HepG2 (cell line): ENCODE measurements around the gene LRFN2.

Source experiments
- MYC ChIP-seq: sonication (generic); formaldehyde crosslinking; IDR thresholded peaks from 2 replicates; pipeline ENCODE4 v1.9.0; 2021; ENCODE audit warnings: missing genetic modification reagents, borderline replicate concordance
- NR2C2 ChIP-seq: sonication (generic); formaldehyde crosslinking; IDR thresholded peaks from 2 replicates; pipeline ENCODE4 v1.4.0; 2020; ENCODE audit warnings: missing genetic modification reagents, mild to moderate bottlenecking, moderate library complexity, borderline replicate concordance
- POLR2A ChIP-seq, 2 experiments: IDR thresholded peaks; 2 replicates each; pipeline ENCODE4 v1.6.1; 2011; ENCODE audit warnings: low read depth in 2 of 2, low read length in 2 of 2, mild to moderate bottlenecking in 1 of 2, moderate library complexity in 1 of 2; ENCODE audit not compliant: insufficient read depth in 1 of 2
- POLR2AphosphoS5 ChIP-seq: IDR thresholded peaks from 2 replicates; pipeline ENCODE4 v1.6.1; 2012; ENCODE audit warnings: low read depth, low read length
- PTBP1 ChIP-seq: fragments of 200-400 bp; formaldehyde crosslinking; IDR thresholded peaks from 2 replicates; pipeline ENCODE4 v1.6.1; 2018; ENCODE audit warnings: low read length, low read depth; ENCODE audit not compliant: poor library complexity, severe bottlenecking
- SMAD1 ChIP-seq: sonication (generic); formaldehyde crosslinking; IDR thresholded peaks from 2 replicates; pipeline ENCODE4 v1.4.0; 2020; ENCODE audit warnings: missing genetic modification reagents, low read depth, mild to moderate bottlenecking, borderline replicate concordance
- ZNF24 ChIP-seq: fragments of 450-650 bp; IDR thresholded peaks from 2 replicates; pipeline ENCODE4 v1.6.1; 2017; ENCODE audit warnings: antibody characterized with exemption, mild to moderate bottlenecking
- ZNF274 ChIP-seq: sonication (generic); formaldehyde crosslinking; IDR thresholded peaks from 2 replicates; pipeline ENCODE4 v1.5.1; 2020; ENCODE audit warnings: mild to moderate bottlenecking, missing genetic modification reagents
- ZNF33B ChIP-seq: sonication (generic); formaldehyde crosslinking; IDR thresholded peaks from 2 replicates; pipeline ENCODE4 v1.5.1; 2020; ENCODE audit warnings: mild to moderate bottlenecking, missing genetic modification reagents
- ZNF83 ChIP-seq: sonication (generic); formaldehyde crosslinking; IDR thresholded peaks from 2 replicates; pipeline ENCODE4 v1.4.0; 2020; ENCODE audit warnings: missing genetic modification reagents, mild to moderate bottlenecking, borderline replicate concordance
- TF ChIP-seq, protein P1 (sequence below), 2 experiments: fragments of 450-650 bp in 1 of 2; sonication (generic) in 1 of 2; formaldehyde crosslinking in 1 of 2; IDR thresholded peaks; 2 replicates each; pipeline versions ENCODE4 v1.6.1 to v1.8.0; 2016 to 2022; ENCODE audit warnings: antibody characterized with exemption in 1 of 2, mild to moderate bottlenecking in 1 of 2, missing genetic modification reagents in 1 of 2
- TF ChIP-seq, protein P2 (sequence below): sonication (generic); formaldehyde crosslinking; IDR thresholded peaks from 2 replicates; pipeline ENCODE4 v1.5.0; 2020; ENCODE audit warnings: mild to moderate bottlenecking, missing genetic modification reagents, moderate library complexity
- TF ChIP-seq, protein P3 (sequence below): IDR thresholded peaks from 2 replicates; pipeline ENCODE4 v1.6.1; 2016
- TF ChIP-seq, protein P4 (sequence below): sonication (generic); formaldehyde crosslinking; IDR thresholded peaks from 2 replicates; pipeline ENCODE4 v1.4.0; 2020; ENCODE audit warnings: missing genetic modification reagents

DNA sequence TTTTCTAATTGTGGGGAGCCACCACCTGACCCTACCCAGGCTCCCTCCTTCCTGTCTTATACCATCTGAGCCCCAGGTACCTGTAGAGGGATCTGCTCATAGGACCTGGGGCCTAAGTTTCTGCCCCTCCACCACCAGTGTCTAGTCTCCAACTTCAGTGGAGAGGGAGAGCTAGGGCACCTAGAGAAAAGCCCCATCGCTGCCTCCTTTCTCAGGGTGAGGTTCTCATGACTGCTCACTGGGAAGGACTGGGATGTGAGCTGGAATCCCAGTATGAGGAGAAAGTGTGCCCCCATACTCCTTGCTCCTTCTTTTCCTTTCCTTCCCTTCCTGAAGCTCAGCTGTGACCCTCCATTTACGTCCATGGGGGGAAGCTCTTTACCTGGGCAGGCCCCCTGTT, 231.6 kb downstream of the LRFN2 start:
- TF ChIP-seq POLR2AphosphoS5 = no peak
- TF ChIP-seq, protein P1, sequence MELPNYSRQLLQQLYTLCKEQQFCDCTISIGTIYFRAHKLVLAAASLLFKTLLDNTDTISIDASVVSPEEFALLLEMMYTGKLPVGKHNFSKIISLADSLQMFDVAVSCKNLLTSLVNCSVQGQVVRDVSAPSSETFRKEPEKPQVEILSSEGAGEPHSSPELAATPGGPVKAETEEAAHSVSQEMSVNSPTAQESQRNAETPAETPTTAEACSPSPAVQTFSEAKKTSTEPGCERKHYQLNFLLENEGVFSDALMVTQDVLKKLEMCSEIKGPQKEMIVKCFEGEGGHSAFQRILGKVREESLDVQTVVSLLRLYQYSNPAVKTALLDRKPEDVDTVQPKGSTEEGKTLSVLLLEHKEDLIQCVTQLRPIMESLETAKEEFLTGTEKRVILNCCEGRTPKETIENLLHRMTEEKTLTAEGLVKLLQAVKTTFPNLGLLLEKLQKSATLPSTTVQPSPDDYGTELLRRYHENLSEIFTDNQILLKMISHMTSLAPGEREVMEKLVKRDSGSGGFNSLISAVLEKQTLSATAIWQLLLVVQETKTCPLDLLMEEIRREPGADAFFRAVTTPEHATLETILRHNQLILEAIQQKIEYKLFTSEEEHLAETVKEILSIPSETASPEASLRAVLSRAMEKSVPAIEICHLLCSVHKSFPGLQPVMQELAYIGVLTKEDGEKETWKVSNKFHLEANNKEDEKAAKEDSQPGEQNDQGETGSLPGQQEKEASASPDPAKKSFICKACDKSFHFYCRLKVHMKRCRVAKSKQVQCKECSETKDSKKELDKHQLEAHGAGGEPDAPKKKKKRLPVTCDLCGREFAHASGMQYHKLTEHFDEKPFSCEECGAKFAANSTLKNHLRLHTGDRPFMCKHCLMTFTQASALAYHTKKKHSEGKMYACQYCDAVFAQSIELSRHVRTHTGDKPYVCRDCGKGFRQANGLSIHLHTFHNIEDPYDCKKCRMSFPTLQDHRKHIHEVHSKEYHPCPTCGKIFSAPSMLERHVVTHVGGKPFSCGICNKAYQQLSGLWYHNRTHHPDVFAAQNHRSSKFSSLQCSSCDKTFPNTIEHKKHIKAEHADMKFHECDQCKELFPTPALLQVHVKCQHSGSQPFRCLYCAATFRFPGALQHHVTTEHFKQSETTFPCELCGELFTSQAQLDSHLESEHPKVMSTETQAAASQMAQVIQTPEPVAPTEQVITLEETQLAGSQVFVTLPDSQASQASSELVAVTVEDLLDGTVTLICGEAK (IDR thresholded peaks at IDR 0.05) = no peak
- TF ChIP-seq, protein P1 (CRISPR knock-in tag; IDR thresholded peaks at IDR 0.05) = no peak
- TF ChIP-seq ZNF274 (CRISPR knock-in tag) = no peak
- TF ChIP-seq, protein P2, sequence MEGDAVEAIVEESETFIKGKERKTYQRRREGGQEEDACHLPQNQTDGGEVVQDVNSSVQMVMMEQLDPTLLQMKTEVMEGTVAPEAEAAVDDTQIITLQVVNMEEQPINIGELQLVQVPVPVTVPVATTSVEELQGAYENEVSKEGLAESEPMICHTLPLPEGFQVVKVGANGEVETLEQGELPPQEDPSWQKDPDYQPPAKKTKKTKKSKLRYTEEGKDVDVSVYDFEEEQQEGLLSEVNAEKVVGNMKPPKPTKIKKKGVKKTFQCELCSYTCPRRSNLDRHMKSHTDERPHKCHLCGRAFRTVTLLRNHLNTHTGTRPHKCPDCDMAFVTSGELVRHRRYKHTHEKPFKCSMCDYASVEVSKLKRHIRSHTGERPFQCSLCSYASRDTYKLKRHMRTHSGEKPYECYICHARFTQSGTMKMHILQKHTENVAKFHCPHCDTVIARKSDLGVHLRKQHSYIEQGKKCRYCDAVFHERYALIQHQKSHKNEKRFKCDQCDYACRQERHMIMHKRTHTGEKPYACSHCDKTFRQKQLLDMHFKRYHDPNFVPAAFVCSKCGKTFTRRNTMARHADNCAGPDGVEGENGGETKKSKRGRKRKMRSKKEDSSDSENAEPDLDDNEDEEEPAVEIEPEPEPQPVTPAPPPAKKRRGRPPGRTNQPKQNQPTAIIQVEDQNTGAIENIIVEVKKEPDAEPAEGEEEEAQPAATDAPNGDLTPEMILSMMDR (CRISPR knock-in tag) = no peak
- TF ChIP-seq, protein P3, sequence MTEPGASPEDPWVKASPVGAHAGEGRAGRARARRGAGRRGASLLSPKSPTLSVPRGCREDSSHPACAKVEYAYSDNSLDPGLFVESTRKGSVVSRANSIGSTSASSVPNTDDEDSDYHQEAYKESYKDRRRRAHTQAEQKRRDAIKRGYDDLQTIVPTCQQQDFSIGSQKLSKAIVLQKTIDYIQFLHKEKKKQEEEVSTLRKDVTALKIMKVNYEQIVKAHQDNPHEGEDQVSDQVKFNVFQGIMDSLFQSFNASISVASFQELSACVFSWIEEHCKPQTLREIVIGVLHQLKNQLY (CRISPR knock-in tag) = no peak
- TF ChIP-seq, protein P4, sequence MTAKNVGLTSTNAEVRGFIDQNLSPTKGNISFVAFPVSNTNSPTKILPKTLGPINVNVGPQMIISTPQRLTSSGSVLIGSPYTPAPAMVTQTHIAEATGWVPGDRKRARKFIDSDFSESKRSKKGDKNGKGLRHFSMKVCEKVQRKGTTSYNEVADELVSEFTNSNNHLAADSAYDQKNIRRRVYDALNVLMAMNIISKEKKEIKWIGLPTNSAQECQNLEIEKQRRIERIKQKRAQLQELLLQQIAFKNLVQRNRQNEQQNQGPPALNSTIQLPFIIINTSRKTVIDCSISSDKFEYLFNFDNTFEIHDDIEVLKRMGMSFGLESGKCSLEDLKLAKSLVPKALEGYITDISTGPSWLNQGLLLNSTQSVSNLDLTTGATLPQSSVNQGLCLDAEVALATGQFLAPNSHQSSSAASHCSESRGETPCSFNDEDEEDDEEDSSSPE (CRISPR knock-in tag) = no peak
- TF ChIP-seq POLR2A (IDR thresholded peaks at IDR 0.05; ENCODE audit: insufficient read depth in 1 of 2, low read depth in 2 of 2, low read length in 2 of 2) = no peak
- TF ChIP-seq NR2C2 (CRISPR knock-in tag) = no peak
- no peak for TF ChIP-seq ZNF33B
- TF ChIP-seq SMAD1 (CRISPR knock-in tag) = no peak
- no peak for TF ChIP-seq ZNF83 (CRISPR knock-in tag)
- no peak for TF ChIP-seq PTBP1
- no peak for TF ChIP-seq MYC (CRISPR knock-in tag)
- no peak for TF ChIP-seq ZNF24
